ENCODE results near the gene STRAP. TPM values are rescaled to one million over a fixed set of nuclear protein-coding genes. Genes with fewer than 3 reads are reported as not detected.
"Not testable (repeated sequence)": the region's sequence is repeated elsewhere in the genome, so short reads cannot be mapped to it uniquely, and the experiment has no call there.

Gene STRAP
- total and polyA plus RNA-seq, 4 donors: 33.5 to 63.8 (median 48.1) TPM

- TF ChIP-seq JUND (IDR thresholded peaks at IDR 0.05): no peak
- TF ChIP-seq SP1 (IDR thresholded peaks at IDR 0.05): no peak
- TF ChIP-seq FOXA2 (IDR thresholded peaks at IDR 0.05): no peak
- no peak for TF ChIP-seq EGR1 (IDR thresholded peaks at IDR 0.05; ENCODE audit: low read depth in 2 of 2)
- no peak for TF ChIP-seq HNF4G (IDR thresholded peaks at IDR 0.05)
- TF ChIP-seq RAD21 (IDR thresholded peaks at IDR 0.05): no peak
- TF ChIP-seq ATF3 (IDR thresholded peaks at IDR 0.05): no peak
- H3K27ac ChIP-seq (ENCODE audit: low read depth in 1 of 2, low read length in 2 of 2): no peak overlapping the region
- DNase-seq (ENCODE audit: low spot score): no peak
- H3K36me3 ChIP-seq (ENCODE audit: control insufficient read depth in 4 of 4, insufficient read depth in 3 of 4, low read depth in 1 of 4, low read length in 3 of 4): no peaks in the 10 kb centered on the region
- H3K27me3 ChIP-seq (ENCODE audit: control insufficient read depth in 4 of 4, insufficient read depth in 4 of 4, low read length in 3 of 4): no peaks in the 10 kb centered on the region
- H3K9me3 ChIP-seq (ENCODE audit: control insufficient read depth in 4 of 4, low read length in 3 of 4): peaks cover 0 to 3% (median 0%) of the 10 kb centered on the region in 4 donors
- H3K9ac ChIP-seq (ENCODE audit: low read depth in 1 of 2, low read length in 2 of 2): no peak overlapping the region
- peaks cover 0 to 10% (median 3%) of the 10 kb centered on the region in 4 donors for H3K4me1 ChIP-seq (ENCODE audit: control insufficient read depth in 4 of 4, insufficient read depth in 4 of 4, low read length in 3 of 4)
- H3K4me3 ChIP-seq (ENCODE audit: low read depth in 1 of 3, low read length in 3 of 3): no peak overlapping the region
- 98% methylated on average over 5 of the region's 5 CpGs for WGBS
Measured at GRCh38 chr12:15942475-15942874, 60.3 kb downstream of the STRAP start.

GRCh38 chr12:15943519-15943918 is 61.3 kb downstream of the STRAP start:
- H3K9me3 ChIP-seq (ENCODE audit: control insufficient read depth in 4 of 4, low read length in 3 of 4); H3K36me3 ChIP-seq (ENCODE audit: control insufficient read depth in 4 of 4, insufficient read depth in 3 of 4, low read depth in 1 of 4, low read length in 3 of 4); H3K9ac ChIP-seq (ENCODE audit: low read depth in 1 of 2, low read length in 2 of 2); H3K27me3 ChIP-seq (ENCODE audit: control insufficient read depth in 4 of 4, insufficient read depth in 4 of 4, low read length in 3 of 4); DNase-seq (ENCODE audit: low spot score); H3K4me3 ChIP-seq (ENCODE audit: low read depth in 1 of 3, low read length in 3 of 3); H3K27ac ChIP-seq (ENCODE audit: low read depth in 1 of 2, low read length in 2 of 2); H3K4me1 ChIP-seq (ENCODE audit: control insufficient read depth in 4 of 4, insufficient read depth in 4 of 4, low read length in 3 of 4): not testable (repeated sequence)
- WGBS: 96% methylated on average over 5 of the region's 5 CpGs

- 97% methylated on average over 10 of the region's 10 CpGs for WGBS
- H3K9ac ChIP-seq (ENCODE audit: low read depth in 1 of 2, low read length in 2 of 2); H3K27me3 ChIP-seq (ENCODE audit: control insufficient read depth in 4 of 4, insufficient read depth in 4 of 4, low read length in 3 of 4); DNase-seq (ENCODE audit: low spot score); H3K4me3 ChIP-seq (ENCODE audit: low read depth in 1 of 3, low read length in 3 of 3); H3K9me3 ChIP-seq (ENCODE audit: control insufficient read depth in 4 of 4, low read length in 3 of 4); H3K27ac ChIP-seq (ENCODE audit: low read depth in 1 of 2, low read length in 2 of 2); H3K4me1 ChIP-seq (ENCODE audit: control insufficient read depth in 4 of 4, insufficient read depth in 4 of 4, low read length in 3 of 4); H3K36me3 ChIP-seq (ENCODE audit: control insufficient read depth in 4 of 4, insufficient read depth in 3 of 4, low read depth in 1 of 4, low read length in 3 of 4): not testable (repeated sequence)
Measured at GRCh38 chr12:15948461-15948860, 66.3 kb downstream of the STRAP start.

Other genes with a start within 250 kb of the STRAP start
- gene EPS8, start 93.0 kb upstream of the STRAP start, total RNA-seq: 10 to 100 TPM; 13.7 to 40.2 TPM
- gene EPS8, start 93.0 kb upstream of the STRAP start, polyA plus RNA-seq: 10 to 100 TPM; 13.8 to 16.2 TPM
- 10 to 100 TPM; 47.6 to 65.2 TPM for gene DERA, start 28.9 kb downstream of the STRAP start, total RNA-seq
- gene DERA, start 28.9 kb downstream of the STRAP start, polyA plus RNA-seq: 10 to 100 TPM; 32.9 to 57.2 TPM

Measured in liver (tissue), 9 donors.